Left kidney (tissue), 8 donors: ENCODE measurements around the gene GPR68. TPM values are rescaled to one million over a fixed set of nuclear protein-coding genes. Genes with fewer than 3 reads are reported as not detected.

Experiments used
- DNase-seq: peaks from one replicate; pipeline ENCODE4 v3.0.0-alpha.2; 2013
- long read RNA-seq, 8 donors: transcript quantifications; one replicate each; lab custom pipeline, GENCODE V29; 2026
- polyA plus RNA-seq: library from polyadenylated mRNA; unstranded; fragments of 120-200 nt; gene quantifications from one replicate; pipeline ENCODE4 v1.2.1, GENCODE V29; 2013; ENCODE audit not compliant: insufficient read length

The GPR68 gene, protein sequence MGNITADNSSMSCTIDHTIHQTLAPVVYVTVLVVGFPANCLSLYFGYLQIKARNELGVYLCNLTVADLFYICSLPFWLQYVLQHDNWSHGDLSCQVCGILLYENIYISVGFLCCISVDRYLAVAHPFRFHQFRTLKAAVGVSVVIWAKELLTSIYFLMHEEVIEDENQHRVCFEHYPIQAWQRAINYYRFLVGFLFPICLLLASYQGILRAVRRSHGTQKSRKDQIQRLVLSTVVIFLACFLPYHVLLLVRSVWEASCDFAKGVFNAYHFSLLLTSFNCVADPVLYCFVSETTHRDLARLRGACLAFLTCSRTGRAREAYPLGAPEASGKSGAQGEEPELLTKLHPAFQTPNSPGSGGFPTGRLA
- polyA plus RNA-seq = 3.1 TPM
- long read RNA-seq, donor 1 = 0 reads
- long read RNA-seq, donor 2 = 0 reads
- long read RNA-seq, donor 3 = 0 reads
- long read RNA-seq, donor 4 = 0 reads
- long read RNA-seq, donor 5 = 0 reads
- long read RNA-seq, donor 6 = 0 reads
- long read RNA-seq, donor 7 = 0 reads
- long read RNA-seq, donor 8 = 0 reads

DNA sequence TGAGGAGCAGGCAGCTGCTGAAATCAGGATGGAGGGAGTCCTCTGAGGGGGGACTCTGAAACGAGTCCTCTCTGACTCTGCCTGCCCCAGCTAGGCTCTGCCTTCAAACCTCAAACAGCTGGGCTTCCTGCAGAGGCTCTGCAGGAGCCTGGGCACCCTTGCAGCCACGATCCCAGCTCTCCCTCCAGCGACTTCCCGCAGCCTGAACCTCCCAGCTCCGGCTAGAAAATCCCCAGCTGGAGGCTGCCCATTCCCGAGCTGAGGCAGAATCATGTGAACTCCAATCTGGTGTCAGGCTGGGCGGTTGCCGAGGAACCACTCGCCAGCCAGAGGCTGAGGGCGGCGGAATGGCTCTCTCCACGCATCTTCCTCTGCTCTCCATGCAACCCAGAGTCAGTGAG, at the start of gene GPR68:
Gene GPR68 (minus strand): TSS at position 204 of the 401 bp plus-strand sequence. CDS start 9,654 bp downstream, outside the sequence.
- no peak for DNase-seq

DNA sequence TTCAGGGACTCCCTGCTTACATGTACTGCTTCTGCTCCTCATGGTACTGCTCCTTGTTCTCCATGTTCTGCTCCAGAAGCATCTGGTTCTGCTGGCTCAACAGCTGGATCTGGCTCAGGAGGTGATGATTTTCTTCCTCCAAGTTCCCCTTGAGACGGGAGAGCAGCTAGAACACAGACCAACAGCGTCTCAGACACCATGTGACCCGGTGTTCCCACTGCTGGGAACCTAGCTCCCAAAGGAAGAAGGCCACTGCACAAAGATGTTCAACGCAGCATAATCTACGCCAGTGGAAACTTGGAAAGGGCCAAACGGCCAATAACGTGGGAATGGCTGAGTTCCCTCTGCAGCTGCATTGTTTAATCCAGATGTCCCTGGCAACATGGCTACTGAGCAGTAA, 49.6 kb upstream of the GPR68 start:
- no peak for DNase-seq

DNA sequence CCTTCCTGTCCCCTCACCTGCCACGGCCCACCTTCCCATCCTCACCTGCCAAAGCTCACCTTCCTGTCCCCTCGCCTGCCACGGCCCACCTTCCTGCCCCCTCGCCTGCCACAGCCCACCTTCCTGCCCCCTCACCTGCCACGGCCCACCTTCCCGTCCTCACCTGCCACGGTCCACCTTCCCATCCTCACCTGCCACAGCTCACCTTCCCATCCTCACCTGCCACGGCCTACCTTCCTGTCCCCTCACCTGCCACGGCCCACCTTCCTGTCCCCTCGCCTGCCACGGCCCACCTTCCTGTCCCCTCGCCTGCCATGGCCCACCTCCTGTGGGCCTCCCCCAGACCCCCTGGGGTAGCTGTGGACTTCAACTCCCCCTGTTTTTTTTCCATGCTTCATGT, 48.8 kb upstream of the GPR68 start:
- DNase-seq = no peak

DNA sequence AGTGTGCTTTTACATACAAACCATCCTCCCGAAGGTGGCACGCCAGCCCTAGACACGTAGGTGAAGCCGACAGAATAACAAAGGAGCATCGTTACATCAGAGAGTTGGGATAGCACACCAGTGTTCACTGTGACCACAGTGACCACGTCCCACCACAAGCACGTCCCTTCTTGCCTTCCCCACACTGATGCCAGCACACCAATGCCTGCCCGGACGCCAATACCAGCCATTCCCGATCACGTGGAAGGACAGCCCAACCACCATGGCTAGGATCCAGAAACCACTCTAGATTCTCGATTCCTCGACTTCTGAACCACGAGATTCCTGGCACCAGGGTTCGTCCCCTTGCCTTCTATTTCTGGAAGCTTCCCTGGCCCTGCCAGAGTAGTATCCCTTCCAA, 48.0 kb upstream of the GPR68 start:
- DNase-seq = no peak

DNA sequence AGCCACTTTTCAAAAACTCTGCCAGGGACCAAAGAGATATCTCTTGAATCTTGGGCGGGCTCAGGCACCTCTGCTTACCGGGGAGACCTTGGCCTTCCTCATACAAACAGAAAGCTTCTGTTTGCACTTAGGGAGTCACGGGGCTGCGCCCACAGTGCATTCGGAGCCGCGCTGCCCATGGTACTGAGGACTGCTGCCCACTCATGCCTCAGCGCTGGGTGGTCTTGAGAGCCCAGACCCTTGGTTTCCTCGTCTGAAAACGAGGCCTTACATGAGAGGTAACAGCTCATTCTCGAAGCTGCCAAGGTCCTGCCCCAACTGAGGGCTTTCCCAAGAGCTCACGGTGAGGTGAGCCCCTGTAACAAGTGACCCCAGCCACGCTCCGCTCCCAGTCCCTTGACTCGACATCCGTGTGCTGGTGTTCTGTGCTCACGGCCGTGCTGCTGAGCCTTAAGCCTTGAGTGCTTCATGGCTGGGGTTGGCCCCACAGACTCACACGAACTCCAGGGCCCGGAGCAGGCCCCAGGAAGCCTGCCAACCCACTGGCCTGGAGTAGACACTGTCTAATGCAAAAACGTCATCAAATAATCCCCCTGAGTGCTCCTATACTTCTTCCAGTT, 47.4 kb upstream of the GPR68 start:
- DNase-seq = no peak

DNA sequence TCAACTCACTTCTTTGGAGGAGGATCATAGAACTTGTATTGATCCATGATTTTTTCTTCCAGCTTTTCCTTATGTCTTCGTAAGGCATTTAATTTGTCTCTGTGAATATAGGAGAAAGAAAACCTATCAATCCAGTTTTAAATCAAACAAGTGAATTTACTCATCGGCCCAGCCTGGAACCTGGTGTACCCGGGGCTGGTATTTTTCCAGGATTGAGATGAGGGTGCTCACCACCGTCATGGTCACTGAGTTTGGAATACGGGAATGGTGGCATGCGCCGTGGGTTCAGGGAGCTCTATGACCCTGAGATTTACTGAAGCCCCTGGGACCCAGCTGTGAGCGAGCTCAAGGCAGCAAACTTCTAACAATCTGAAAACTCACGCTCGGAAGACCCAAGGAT, 46.5 kb upstream of the GPR68 start:
- no peak for DNase-seq

DNA sequence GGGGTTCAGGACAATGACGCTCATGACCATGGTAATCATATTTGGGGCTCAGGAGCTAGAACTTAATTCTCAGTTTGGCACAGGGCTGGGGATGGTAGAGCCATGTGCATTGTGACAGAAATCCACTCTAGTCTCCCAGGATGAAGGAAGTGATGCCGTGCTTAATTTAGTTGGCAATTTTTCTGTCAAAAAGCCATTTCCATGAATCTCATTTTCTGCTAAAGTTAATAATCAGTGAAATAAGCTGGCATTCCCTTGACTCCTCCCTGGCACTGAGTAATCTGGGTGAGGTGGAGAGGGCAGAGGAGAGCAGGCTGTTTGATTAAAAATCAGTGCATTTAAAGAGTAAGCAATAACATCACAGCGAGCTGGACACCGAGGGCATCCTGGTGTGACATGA, 45.0 kb upstream of the GPR68 start:
- no peak for DNase-seq

DNA sequence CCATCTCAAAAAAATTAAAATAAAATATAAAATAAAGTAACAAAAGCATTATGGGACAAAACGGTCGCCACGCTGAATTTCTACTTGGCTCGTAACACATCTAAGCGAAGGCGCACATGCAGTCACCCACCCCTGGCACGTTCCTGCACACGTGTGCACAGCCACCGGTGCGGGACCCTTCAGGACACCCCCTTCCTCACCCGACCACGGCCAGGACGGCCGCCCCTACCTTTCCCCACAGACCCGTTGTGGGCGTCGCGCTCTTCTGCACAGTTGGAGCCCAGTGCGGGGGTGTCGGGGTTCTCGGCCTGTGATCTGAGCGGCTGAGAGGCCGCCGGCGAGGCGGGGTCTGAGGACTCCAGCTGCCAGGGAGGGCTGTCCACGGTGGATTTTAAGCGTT, 44.4 kb upstream of the GPR68 start:
- no peak for DNase-seq

DNA sequence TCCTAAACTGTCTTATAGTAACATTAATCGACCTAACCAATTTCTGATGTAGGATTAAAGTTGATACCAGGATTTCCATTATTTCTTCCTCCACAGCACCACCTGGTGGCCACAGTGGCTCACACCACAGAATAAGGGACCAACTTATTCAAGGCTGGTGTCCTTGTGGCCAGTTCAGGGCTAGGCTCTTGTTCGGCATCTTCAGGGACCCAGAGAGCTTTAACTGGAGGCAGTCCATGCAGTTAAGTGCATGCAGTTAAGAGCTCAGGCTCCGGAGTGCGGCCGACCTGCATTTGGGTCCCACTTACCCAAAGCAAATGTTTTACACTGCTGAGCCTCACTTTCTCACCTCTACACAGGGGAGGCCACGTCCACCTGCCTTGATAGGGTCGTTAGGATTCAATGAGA, 42.0 kb upstream of the GPR68 start:
- DNase-seq = peak; percentile 79

DNA sequence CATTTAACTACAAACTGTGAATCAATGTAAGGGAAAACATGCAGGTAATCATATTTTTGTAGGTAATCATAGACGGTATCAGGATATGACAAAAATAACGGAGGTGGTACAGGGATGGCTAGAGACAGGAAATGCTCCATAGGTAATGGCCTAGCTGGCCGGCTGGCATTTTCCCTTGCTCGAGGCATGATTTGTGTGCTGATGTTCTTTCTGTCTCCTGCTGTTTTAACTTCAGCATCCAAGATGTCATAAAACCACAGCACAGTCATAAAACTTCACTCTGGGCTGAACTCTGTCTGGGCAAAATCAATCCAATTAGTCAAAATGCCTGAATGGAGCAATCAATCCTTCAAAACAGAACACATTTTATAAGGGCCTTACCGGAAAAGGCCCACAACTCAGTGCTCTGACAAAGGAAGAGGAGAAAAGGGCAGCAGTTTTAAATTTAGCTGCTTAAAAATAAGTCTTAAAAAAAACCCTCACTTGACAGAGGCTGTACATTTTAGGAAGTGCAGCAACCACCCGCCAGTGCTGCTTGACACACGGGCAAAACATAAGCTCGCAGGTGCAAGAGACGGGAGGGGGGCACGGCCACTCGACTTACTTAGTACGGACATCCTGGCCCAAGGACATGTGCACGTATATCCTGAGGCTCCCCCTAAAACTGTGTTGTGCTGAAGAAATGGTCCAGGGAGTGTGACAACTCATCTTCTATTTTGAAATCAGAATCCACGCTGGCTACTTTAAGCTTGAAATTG, 40.5 kb upstream of the GPR68 start:
- DNase-seq = no peak

DNA sequence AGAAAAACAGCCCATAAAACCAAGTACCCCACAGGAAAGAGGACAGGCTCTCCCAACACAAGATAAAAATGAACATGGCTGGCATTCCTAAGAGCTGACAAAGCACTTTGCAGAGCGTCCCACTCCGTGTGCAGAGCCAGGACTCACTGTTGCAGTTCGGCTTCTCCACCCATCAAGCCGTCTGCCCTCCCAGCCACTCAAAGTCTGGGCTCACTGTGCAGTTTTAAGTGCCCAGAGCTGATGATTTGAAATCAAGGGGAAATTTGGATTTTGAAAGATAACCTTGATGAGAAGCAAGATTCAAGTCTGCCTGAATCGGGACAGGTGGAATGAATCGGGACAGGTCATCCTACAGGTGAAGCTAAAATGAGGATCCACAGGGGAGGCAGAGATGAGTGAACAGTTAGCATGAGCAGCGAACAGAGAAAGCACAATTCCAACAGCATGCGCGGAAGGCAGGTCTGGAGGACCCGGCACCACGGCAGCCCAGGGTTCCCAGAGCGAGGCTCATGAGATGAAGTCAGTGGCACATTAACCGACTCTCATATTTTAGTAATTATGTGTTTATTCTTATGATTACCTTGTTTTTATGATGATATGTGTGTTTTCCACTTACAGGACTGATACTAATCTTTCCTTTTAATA, 39.8 kb upstream of the GPR68 start:
- DNase-seq = no peak

DNA sequence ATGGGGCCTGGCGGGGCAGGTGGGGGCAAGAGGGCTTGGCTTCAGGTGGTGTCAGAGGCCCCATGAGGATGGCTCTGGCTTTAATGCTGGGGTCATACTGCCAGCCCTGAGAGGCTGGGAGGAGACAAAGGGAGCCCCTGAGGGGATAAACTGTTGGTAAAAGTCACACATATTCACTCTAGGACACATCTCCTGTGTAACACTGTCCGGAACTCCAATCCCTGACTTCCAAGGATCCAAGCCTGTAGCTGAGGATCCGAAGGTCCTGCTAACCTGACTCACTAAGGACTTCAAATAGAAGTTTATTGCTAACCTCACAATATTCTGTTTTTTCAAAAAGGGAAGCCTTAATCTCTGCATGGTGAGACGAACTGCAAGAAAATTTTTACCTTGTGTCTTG, 39.2 kb upstream of the GPR68 start:
- no peak for DNase-seq

DNA sequence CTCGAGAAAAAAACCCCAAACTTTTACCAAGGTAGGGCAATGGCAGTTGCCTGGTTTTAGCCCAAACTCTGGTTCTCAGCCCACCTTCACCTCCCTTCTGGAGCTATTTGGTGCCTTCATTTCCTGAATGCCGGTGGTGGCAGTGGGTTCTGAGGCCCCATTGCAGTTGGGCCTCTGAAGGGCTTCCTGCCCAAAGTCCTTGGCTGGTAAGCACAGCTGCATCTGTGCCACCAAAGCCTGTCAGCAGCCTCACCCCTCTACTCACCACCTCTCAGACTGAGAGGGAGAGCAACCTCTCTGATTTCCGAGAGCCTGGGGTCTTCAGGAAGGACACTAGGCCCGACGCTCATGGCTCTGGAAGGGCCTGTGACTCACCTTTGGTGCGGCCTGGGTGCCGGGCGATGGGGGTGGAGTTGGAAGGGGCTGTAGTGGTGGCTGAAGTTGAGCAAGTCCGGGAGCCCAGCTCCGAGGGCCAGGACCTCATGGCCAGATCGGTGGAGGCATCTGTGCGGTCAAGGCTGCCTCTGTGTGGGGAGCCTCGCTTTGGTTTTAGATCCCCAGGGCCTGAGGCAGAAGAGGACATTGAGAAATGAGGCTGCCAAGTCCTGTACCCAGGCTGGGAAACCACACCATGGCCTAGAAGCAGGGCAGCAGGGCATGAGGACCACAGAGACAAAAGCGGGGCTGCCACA, 38.6 kb upstream of the GPR68 start:
- DNase-seq = no peak

DNA sequence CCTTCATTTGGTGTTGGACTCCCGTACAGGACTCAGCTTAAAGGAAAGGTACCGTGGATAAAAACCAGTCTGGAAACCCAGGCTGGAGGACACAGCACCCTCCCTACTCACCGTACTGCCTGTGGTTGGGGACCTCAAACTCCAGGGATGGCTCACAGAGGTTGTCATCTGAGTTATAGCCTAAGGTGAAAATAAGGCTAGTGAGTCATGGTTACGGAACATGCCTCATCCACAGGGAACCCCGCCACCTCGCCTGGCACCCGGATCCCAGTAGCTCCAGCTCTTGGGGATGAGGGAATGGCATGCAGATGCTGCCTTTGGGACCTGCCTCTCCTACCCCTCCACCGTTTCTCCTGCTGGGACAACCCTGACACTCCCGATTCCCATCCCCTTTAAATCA, 36.8 kb upstream of the GPR68 start:
- no peak for DNase-seq

DNA sequence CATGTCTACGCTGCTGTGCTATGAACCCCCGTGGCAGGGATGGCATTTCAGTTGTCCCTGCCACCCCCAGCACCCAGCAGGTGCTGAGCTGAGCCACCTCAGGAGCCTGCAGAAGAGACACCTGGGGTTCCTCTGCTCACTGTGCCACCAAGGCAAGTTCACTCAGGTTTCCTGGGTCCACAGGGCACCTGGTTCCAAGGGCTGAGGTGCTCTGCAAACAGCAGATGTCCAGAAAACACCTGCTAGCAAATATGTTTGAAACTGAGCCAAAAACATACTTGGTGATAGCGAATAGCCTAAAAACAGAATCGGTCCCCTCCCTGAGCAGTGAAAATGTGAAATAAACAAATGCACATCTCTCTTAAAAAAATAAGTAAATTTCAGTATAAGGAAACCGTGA, 35.6 kb upstream of the GPR68 start:
- no peak for DNase-seq

DNA sequence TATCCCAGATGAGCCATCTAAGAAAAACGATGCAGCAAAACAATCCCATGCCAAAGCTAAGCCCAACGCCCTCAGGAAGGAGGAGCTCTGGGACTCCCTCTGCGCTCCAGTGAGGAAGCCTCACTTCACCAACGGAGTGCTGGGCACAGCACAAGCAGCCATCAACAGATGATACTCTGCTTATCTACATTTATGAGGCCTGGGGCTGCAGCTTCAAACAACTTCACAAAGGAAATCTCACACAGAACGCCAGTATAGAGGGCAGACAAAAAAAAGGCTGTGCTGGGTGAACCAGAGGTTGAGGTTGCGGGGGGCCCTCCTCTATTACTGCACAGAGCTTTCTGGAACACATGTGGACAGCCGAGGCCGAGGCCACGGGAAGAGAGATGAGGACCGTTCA, 34.9 kb upstream of the GPR68 start:
- no peak for DNase-seq

DNA sequence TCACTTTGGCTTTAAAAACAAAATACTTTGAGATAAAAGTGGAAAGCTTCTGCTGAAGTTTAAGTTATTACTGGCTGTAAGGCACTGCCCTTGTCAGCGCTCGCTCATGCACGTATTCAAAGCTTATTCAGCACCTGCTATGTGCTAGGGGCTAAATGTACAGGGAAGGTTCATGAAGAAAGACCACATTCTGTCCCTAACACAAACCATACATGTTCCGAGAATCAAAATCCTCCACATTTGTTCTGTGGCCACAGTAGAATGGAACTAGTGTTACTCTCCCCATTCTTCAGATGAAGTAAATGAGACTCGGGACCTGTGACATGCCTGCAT, 33.8 kb upstream of the GPR68 start:
- DNase-seq = no peak

DNA sequence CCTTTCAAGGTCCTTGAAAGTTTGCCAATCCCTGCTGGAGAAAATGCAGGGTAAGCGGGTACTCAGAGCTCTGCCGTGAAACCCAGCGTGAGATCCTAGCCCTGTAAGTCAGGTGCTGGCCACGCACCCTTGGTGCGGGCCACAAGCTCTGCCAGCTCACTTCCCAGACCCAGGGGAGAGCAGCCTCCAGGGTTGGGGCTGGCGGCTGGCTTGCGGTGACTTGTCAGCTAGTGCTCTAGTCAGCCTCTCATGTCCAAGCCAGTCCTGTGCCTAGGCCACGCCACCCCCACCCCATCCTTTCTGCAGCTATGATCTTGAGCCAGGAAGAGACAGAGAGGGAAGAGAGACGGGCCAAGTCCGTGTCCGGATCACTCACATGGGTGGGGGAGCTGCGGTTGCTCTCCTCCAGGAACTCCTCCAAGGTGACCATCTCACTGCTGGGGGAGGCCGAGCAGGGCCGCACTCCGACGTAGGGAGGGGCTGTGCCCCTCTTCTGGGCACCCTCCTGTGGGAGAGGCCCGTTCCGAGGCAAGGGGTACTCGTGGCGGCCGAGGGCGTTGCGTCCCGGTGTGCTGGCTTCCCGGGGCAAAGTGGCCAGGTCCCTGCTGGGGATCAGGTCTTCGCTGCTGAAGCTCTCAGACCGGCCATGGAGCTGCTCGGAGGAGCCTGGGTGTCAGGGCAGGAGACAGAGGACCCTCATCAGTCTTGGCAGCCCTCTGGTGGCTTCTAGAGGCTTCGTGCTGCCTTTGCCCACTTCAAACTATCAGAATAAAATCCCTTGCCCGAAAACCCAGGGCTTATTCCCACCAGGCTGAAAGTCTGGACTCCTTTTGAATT, 33.3 kb upstream of the GPR68 start:
- DNase-seq = no peak

DNA sequence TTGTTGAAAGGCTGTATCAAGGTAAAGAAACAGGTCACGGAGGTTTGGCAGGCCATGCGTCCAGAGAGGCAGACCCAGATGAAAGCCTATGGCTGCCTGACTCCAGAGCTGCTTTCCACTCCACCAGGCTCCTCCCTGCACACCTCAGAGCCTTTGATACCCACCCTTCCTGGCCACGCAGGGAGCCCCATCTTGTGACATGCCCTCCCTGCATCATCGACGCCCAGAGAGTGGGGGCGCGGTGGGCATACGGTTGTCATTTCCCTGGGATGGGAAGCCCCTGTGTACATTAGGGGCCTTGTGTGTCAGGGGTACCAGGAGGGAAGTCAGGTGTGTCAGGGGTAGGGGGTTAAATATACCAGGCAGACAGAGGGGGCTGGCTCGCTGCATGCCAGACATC, 30.3 kb upstream of the GPR68 start:
- DNase-seq = no peak

DNA sequence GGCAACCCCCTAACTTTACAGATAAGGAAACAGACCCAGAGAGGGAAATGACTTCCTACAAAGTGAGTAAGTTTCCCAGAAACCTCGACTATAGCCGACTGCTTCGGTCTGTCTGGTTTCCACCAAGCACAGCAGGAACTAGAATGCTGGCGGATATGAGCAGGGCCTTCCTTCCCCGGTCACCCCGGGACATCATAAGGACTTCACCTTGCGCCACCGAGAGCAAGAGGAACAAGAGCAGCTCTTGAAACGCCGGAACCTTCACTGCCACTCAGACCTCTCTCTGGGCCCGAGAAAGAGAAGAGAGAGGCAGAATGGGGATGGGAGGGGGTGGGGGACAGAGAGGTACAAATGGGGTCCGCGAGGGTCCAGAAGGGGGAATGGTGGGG, 29.4 kb upstream of the GPR68 start:
- no peak for DNase-seq

DNA sequence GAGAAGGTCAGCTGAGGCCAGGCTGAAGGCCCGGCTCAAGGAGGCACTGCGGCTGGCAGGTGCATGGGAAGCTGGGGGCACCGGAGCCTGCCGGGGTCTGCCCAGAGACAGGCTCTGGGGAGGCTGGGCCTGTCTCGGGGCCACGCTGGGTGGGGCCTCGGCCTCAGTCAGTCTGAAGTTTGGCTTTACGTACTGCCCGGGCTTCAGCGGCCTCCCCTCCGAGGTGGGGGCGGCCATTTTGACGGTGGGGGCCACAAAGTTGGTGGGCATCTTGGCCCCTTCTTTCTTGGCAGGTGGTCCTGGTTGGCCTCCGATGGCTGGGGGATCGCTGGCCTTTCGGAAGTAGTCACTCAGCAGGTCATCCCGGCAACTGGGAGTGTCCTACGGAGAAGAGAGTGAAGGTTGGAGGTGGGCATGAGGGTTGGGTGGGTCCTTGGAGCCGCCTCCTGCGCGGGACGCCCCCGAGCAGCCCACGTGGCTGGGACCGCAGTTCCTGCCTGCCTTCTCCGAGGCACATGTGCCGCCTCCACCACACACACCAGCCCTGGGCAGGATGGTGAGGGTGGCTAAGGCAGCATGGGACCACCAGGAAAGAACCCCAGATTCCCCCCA, 28.9 kb upstream of the GPR68 start:
- DNase-seq = no peak
